Left ventricle myocardium inferior (tissue), 1 donor: Measurements from ENCODE around the gene DDX23. TPM values are rescaled to one million over a fixed set of nuclear protein-coding genes. Genes with fewer than 3 reads are reported as not detected.

Experiments used
- DNase-seq: peaks from one replicate; pipeline ENCODE4 v3.0.0-alpha.2; 2020
- H3K27ac ChIP-seq: fragments of 200-600 bp; replicated peaks from 2 replicates; pipeline ENCODE4 v1.8.0; 2021
- H3K27me3 ChIP-seq: fragments of 200-600 bp; 2 replicates; pipeline ENCODE4 v1.8.0; 2021; ENCODE audit warnings: low read depth
- H3K36me3 ChIP-seq: fragments of 200-600 bp; 2 replicates; pipeline ENCODE4 v1.8.0; 2021
- H3K4me1 ChIP-seq: fragments of 200-600 bp; 2 replicates; pipeline ENCODE4 v1.8.0; 2021
- H3K4me3 ChIP-seq: fragments of 200-600 bp; 2 replicates; pipeline ENCODE4 v1.8.0; 2021; ENCODE audit warnings: mild to moderate bottlenecking, moderate library complexity
- H3K9me3 ChIP-seq: fragments of 200-600 bp; replicated peaks from 2 replicates; pipeline ENCODE4 v1.8.0; 2021
- intact Hi-C: fragments of 100-400 bp; cut with micrococcal nuclease; formaldehyde crosslinking; loops from one replicate; pipeline ENCODE4 v1.11.0; 2022
- long read RNA-seq: library from polyadenylated mRNA; unstranded; transcript quantifications from one replicate; pipeline ENCODE4 v2.0.0, GENCODE V29; 2021
- total RNA-seq: library from RNA; stranded (reverse); fragmentation: NEBNext Ultra II Directional; extraction: Animal tissue kit (Norgen Biotek cat#: 25700); gene quantifications from one replicate; pipeline ENCODE4 v1.2.1, GENCODE V29; 2021
- TF ChIP-seq, protein P1 (sequence below): fragments of 200-600 bp; IDR thresholded peaks from 2 replicates; pipeline ENCODE4 v1.8.0; 2021; ENCODE audit warnings: antibody characterized with exemption, mild to moderate bottlenecking, borderline replicate concordance
- donor health status: DM: no; HTN: yes; CAD: no; lungs with severe emphysema.

DDX23 gene
- total RNA-seq = 36.6 TPM
- long read RNA-seq, transcript DDX23-201 (17 exons, 3,248 nt) = major isoform, 23 of 34 reads
- long read RNA-seq, partial matches to known transcripts = 9 of 34 reads
- long read RNA-seq, other reads (novel, unspliced or antisense) = 2 of 34 reads

DNA sequence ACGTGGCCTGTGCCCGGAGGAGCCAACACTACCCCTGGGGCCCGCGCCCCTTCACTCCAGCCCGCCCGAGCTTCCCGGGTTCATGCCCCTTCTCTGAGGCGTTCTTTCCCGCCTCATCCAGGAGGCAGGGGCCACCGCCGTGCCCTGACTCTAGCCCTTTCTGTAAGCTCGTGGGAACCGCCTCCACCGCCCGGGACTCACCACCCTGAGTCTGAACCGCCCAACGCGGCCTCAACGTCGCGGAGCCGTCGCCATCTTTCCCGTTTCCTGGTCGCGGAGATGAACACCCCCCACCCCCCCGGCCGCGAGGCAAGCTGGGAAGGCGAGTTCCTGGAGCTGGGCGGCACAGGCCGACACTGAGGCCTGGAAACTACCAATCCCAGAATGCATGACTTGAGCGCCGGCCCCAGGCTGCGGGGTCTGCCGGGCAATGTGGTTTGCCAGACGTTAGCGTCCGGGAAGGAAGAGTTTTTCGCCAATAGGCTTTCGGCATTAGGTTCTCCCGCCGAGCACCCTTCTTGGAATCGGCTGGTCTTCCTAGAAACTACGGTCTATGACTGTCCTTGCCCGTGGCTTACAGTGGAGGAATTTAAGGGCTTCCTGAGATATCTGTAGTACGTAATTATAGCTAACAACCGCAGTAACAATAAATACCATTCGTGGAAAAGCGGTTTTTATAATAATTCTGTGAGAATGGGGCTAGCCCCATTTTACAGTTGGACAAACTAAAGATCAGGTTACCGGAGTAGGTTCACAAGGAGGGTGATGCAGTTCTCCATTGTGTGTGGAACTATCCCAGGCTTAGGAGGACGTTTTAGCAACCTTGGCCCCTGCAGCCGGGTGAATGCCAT lies at the start of gene DDX23:
DDX23 (minus strand) TSS at position 281 of the 851 bp plus-strand sequence. CDS start 6,381 bp downstream, outside the sequence.
- TF ChIP-seq, protein P1, sequence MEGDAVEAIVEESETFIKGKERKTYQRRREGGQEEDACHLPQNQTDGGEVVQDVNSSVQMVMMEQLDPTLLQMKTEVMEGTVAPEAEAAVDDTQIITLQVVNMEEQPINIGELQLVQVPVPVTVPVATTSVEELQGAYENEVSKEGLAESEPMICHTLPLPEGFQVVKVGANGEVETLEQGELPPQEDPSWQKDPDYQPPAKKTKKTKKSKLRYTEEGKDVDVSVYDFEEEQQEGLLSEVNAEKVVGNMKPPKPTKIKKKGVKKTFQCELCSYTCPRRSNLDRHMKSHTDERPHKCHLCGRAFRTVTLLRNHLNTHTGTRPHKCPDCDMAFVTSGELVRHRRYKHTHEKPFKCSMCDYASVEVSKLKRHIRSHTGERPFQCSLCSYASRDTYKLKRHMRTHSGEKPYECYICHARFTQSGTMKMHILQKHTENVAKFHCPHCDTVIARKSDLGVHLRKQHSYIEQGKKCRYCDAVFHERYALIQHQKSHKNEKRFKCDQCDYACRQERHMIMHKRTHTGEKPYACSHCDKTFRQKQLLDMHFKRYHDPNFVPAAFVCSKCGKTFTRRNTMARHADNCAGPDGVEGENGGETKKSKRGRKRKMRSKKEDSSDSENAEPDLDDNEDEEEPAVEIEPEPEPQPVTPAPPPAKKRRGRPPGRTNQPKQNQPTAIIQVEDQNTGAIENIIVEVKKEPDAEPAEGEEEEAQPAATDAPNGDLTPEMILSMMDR = no peak
- peak within 1 kb of the TSS; percentile 88 for H3K27ac ChIP-seq
- H3K4me1 ChIP-seq = peaks cover 38% of the 10 kb centered on the region
- intact Hi-C loops = no loop called here
- H3K36me3 ChIP-seq = no peaks in the 10 kb centered on the region
- H3K4me3 ChIP-seq = peak within 1 kb of the TSS; percentile 98
- no peaks in the 10 kb centered on the region for H3K9me3 ChIP-seq
- peak; percentile 94 for DNase-seq
- H3K27me3 ChIP-seq = no peaks in the 10 kb centered on the region

GRCh38 chr12:48901278-48901677 lies 49.3 kb upstream of the DDX23 start:
- TF ChIP-seq, protein P1 = no peak
- intact Hi-C loops = no loop called here
- Histone ChIP-seq H3K9me3 (no peaks in the 10 kb centered on the region), H3K36me3 (no peaks in the 10 kb centered on the region), H3K27me3 (peaks cover 19% of the 10 kb centered on the region), H3K4me3 (no peak overlapping the region), H3K27ac (no peak overlapping the region), H3K4me1 (peaks cover 9% of the 10 kb centered on the region)
- DNase-seq = no peak

DNA sequence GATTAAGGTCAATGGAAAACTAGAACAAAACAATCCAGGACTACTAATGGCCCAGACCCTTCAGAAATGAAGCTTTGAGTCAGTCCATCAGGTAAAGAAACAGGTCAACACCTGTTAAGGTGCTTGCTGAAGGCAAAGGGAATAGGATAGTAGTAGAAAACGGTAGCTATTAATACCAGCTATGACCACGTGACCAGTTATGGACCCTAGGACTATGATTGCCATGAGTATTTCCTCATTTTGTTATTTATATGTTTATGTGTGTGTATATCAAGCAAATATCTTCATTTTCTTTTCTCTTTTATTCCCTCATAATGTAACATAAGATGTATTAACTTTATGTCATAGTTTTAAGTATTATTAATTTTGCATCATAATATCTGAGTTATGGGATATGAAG lies 47.7 kb upstream of the DDX23 start:
- no peak overlapping the region for H3K4me3 ChIP-seq
- TF ChIP-seq, protein P1 = no peak
- peaks cover 9% of the 10 kb centered on the region for H3K4me1 ChIP-seq
- peaks cover 23% of the 10 kb centered on the region for H3K27me3 ChIP-seq
- intact Hi-C loops = no loop called here
- no peaks in the 10 kb centered on the region for H3K9me3 ChIP-seq
- no peak for DNase-seq
- H3K27ac ChIP-seq = no peak overlapping the region
- no peaks in the 10 kb centered on the region for H3K36me3 ChIP-seq

DNA sequence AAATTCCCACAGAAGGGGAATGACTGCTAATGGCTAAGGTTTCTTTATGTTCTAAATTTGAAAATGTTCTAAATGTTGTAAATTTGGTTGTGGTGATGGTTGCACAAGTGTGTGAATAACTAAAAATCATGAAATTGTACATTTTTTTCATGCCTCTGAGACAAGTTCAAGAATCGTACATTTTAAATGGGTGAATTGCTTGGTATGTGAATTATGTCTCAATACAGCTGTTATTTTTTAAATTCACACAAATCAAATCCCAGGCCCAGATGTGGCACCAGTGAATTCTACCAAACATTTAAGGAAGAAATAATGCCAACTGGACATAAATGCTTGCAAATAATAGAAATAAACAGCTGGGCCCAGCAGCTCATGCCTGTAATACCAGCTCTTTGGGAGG lies 42.3 kb upstream of the DDX23 start:
- Histone ChIP-seq H3K4me1 (peaks cover 9% of the 10 kb centered on the region), H3K27me3 (peaks cover 37% of the 10 kb centered on the region), H3K9me3 (no peaks in the 10 kb centered on the region), H3K27ac (no peak overlapping the region), H3K4me3 (no peak overlapping the region), H3K36me3 (no peaks in the 10 kb centered on the region)
- DNase-seq = no peak
- intact Hi-C loops = loop anchor here (5.0 kb wide), 1 partner anchor 37 kb away; no protein-coding TSS in a partner anchor
- TF ChIP-seq, protein P1 = no peak

DNA sequence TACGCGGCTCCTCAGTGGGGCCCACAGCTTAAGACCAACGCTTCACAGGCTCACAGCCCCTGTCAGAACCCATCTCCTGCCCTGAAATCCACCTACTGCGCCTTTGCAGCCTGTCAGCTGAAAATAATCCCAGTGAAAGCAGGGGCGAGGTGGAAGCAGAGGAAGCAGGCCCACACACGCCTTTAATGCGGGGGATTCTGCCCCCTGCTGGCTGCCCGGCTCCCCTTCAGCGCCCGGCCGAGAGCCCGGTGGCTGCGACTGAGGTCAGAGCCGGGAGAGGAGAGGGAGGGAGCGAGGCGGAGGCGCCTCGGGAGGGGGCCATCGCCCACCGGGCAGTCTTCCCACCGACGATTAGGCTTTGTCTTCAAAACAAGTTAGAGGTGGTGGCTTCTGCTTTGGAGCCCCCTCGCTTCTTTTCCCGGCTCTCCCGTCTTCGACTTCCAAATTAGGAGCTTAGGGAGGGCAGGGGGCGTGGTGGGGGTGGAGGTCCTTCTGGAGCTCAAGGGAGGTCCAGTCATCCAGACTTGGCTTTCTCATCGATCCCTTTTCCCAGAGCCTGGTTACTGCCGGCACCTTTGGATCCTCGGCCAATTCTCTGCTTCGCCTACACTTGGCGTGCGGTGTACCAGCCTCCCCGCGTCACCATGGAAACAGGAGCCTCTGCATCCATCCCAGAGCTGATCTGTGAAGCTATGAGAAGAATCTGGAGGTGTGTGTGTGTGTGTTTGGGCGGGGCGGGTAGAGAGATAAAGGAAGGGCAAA lies 38.9 kb upstream of the DDX23 start:
- H3K27me3 ChIP-seq = peaks cover 19% of the 10 kb centered on the region
- intact Hi-C loops = loop anchor here (5.0 kb wide), 1 partner anchor 34 kb away; no protein-coding TSS in a partner anchor
- H3K4me3 ChIP-seq = peak overlapping the region; percentile 58
- DNase-seq = peak; percentile 79
- TF ChIP-seq, protein P1 = peak; percentile 95
- no peaks in the 10 kb centered on the region for H3K9me3 ChIP-seq
- H3K4me1 ChIP-seq = peaks cover 9% of the 10 kb centered on the region
- H3K27ac ChIP-seq = no peak overlapping the region
- no peaks in the 10 kb centered on the region for H3K36me3 ChIP-seq
